NCI-H69 (cell line): ENCODE results near the gene ANTXRL.
"Not testable (repeated sequence)": the region's sequence is repeated elsewhere in the genome, so short reads cannot be mapped to it uniquely, and the experiment has no call there.

ENCODE experiments used
- DNase-seq: peaks from one replicate; lab custom pipeline; 2025; lab: John Stamatoyannopoulos, UW

ANTXRL gene

GRCh38 chr10:46330894-46331293 is 44.1 kb downstream of the ANTXRL start:
- no peak for DNase-seq

- DNase-seq, result not testable (repeated sequence)
These were observed 78.7 kb downstream of the ANTXRL start for GRCh38 chr10:46365484-46365883.

GRCh38 chr10:46367209-46367608 is 80.4 kb downstream of the ANTXRL start:
- not testable (repeated sequence) for DNase-seq

GRCh38 chr10:46367666-46368240 is 81.0 kb downstream of the ANTXRL start:
- not testable (repeated sequence) for DNase-seq

- DNase-seq, result not testable (repeated sequence)
These were observed 82.2 kb downstream of the ANTXRL start for GRCh38 chr10:46368956-46369355.

- not testable (repeated sequence) for DNase-seq
These were observed 87.6 kb downstream of the ANTXRL start for GRCh38 chr10:46374410-46374809.

- DNase-seq, result not testable (repeated sequence)
These were observed 88.6 kb downstream of the ANTXRL start, which contains the start of gene ANXA8L1 for GRCh38 chr10:46375406-46375805. Gene ANXA8L1, plus strand, starts transcription at chr10:46375776. Its CDS starts 76 bp downstream, at chr10:46375852.

GRCh38 chr10:46377022-46377421 is 90.2 kb downstream of the ANTXRL start:
- DNase-seq, result not testable (repeated sequence)

GRCh38 chr10:46377651-46378050 is 90.9 kb downstream of the ANTXRL start:
- not testable (repeated sequence) for DNase-seq

GRCh38 chr10:46378108-46378507 is 91.3 kb downstream of the ANTXRL start:
- DNase-seq, result not testable (repeated sequence)

- not testable (repeated sequence) for DNase-seq
These were observed 92.5 kb downstream of the ANTXRL start for GRCh38 chr10:46379233-46379848.
